Measurements from ENCODE around the gene SLC29A4. TPM values are rescaled to one million over a fixed set of nuclear protein-coding genes. Genes with fewer than 3 reads are reported as not detected.
"Not testable (repeated sequence)": the region's sequence is repeated elsewhere in the genome, so short reads cannot be mapped to it uniquely, and the experiment has no call there.

Gene SLC29A4
- total RNA-seq, 4 donors from 2014 or later = 1.7 to 5.4 (median 3.6) TPM

- Histone ChIP-seq H3K36me3 (no peaks in the 10 kb centered on the region), H3K4me3 (no peak overlapping the region), H3K27ac (no peak overlapping the region), H3K4me1 (no peaks in the 10 kb centered on the region), H3K27me3 (peaks cover 0 to 9% (median 6%) of the 10 kb centered on the region in 3 donors), H3K9me3 (no peaks in the 10 kb centered on the region)
- no peak for TF ChIP-seq POLR2A (IDR thresholded peaks at IDR 0.05)
- TF ChIP-seq CTCF (IDR thresholded peaks at IDR 0.05 in 4 of 5, conservative IDR thresholded peaks at IDR 0.05 in 1 of 5) = no peak
- ATAC-seq (no peak), DNase-seq (no peak)
- intact Hi-C loops (cut with DNase I; ENCODE audit: low total_unique reads) = no loop called here
- in situ Hi-C loops (cut with MboI; ENCODE audit: low sequenced_read_pairs in 4 of 4) = no loop called here
Measured at GRCh38 chr7:5286933-5287332, 4.2 kb downstream of the SLC29A4 start.

DNA sequence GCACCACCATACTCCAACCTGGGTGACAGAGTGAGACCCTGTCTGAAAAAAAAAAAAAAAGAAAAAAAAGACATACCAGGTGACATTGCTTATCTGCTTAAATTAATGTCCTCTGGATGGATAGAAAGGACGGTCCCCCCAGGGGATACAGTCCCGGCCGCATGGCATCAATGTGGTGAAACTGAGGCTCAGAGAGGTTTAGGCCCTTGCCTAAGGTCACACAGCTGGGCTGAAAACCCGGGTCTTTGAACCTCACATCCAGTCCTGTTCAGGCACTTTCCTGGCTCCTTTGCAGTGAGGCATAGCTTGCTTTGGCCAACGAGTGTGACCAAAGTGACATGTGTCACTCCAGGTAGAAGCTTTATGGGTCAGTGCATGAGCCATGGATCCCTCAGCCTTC, 4.6 kb downstream of the SLC29A4 start:
- H3K4me1 ChIP-seq; H3K4me3 ChIP-seq; ATAC-seq; H3K36me3 ChIP-seq; H3K27me3 ChIP-seq; H3K9me3 ChIP-seq; intact Hi-C loops (cut with DNase I; ENCODE audit: low total_unique reads); H3K27ac ChIP-seq; DNase-seq; in situ Hi-C loops (cut with MboI; ENCODE audit: low sequenced_read_pairs in 4 of 4): not testable (repeated sequence)

GRCh38 chr7:5287802-5288201, 5.1 kb downstream of the SLC29A4 start:
- Histone ChIP-seq H3K27me3 (peaks cover 0 to 9% (median 6%) of the 10 kb centered on the region in 3 donors), H3K9me3 (no peaks in the 10 kb centered on the region), H3K4me3 (no peak overlapping the region), H3K4me1 (no peaks in the 10 kb centered on the region), H3K27ac (no peak overlapping the region), H3K36me3 (no peaks in the 10 kb centered on the region)
- DNase-seq (no peak), ATAC-seq (no peak)
- intact Hi-C loops (cut with DNase I; ENCODE audit: low total_unique reads) (no loop called here), in situ Hi-C loops (cut with MboI; ENCODE audit: low sequenced_read_pairs in 4 of 4) (no loop called here)
- TF ChIP-seq POLR2A (IDR thresholded peaks at IDR 0.05) (no peak), CTCF (IDR thresholded peaks at IDR 0.05 in 4 of 5, conservative IDR thresholded peaks at IDR 0.05 in 1 of 5) (no peak)

- in situ Hi-C loops (cut with MboI; ENCODE audit: low sequenced_read_pairs in 4 of 4); H3K27me3 ChIP-seq: not testable (repeated sequence)
Measured at GRCh38 chr7:5288560-5288959, 5.8 kb downstream of the SLC29A4 start.

GRCh38 chr7:5289355-5289754, 6.6 kb downstream of the SLC29A4 start:
- ATAC-seq (no peak), DNase-seq (no peak)
- H3K27me3 ChIP-seq = peaks cover 0 to 3% (median 0%) of the 10 kb centered on the region in 3 donors
- no peaks in the 10 kb centered on the region for H3K36me3 ChIP-seq
- intact Hi-C loops (cut with DNase I; ENCODE audit: low total_unique reads) = no loop called here
- H3K4me3 ChIP-seq = no peak overlapping the region
- H3K4me1 ChIP-seq = no peaks in the 10 kb centered on the region
- H3K27ac ChIP-seq = no peak overlapping the region
- TF ChIP-seq CTCF (IDR thresholded peaks at IDR 0.05 in 4 of 5, conservative IDR thresholded peaks at IDR 0.05 in 1 of 5) = no peak
- TF ChIP-seq POLR2A (IDR thresholded peaks at IDR 0.05) = no peak
- no peaks in the 10 kb centered on the region for H3K9me3 ChIP-seq
- in situ Hi-C loops (cut with MboI; ENCODE audit: low sequenced_read_pairs in 4 of 4) = no loop called here

More at GRCh38 chr7:5288560-5288959, 5.8 kb downstream of the SLC29A4 start:
- DNase-seq; H3K27ac ChIP-seq; H3K4me1 ChIP-seq; intact Hi-C loops (cut with DNase I; ENCODE audit: low total_unique reads); H3K4me3 ChIP-seq; H3K9me3 ChIP-seq; ATAC-seq; H3K36me3 ChIP-seq: not testable (repeated sequence)

GRCh38 chr7:5291301-5291700, 8.6 kb downstream of the SLC29A4 start:
- no peak for TF ChIP-seq CTCF (IDR thresholded peaks at IDR 0.05 in 4 of 5, conservative IDR thresholded peaks at IDR 0.05 in 1 of 5)
- TF ChIP-seq POLR2A (IDR thresholded peaks at IDR 0.05) = no peak
- Histone ChIP-seq H3K4me3 (no peak overlapping the region), H3K4me1 (no peaks in the 10 kb centered on the region), H3K36me3 (no peaks in the 10 kb centered on the region), H3K9me3 (no peaks in the 10 kb centered on the region), H3K27me3 (peaks cover 0 to 3% (median 0%) of the 10 kb centered on the region in 3 donors), H3K27ac (no peak overlapping the region)
- DNase-seq = no peak
- intact Hi-C loops (cut with DNase I; ENCODE audit: low total_unique reads) = no loop called here
- no peak for ATAC-seq
- in situ Hi-C loops (cut with MboI; ENCODE audit: low sequenced_read_pairs in 4 of 4) = no loop called here

- H3K4me1 ChIP-seq; H3K27ac ChIP-seq; in situ Hi-C loops (cut with MboI; ENCODE audit: low sequenced_read_pairs in 4 of 4); H3K27me3 ChIP-seq; H3K36me3 ChIP-seq; H3K9me3 ChIP-seq; H3K4me3 ChIP-seq; ATAC-seq; DNase-seq; intact Hi-C loops (cut with DNase I; ENCODE audit: low total_unique reads): not testable (repeated sequence)
Measured at GRCh38 chr7:5291711-5292335, 9.1 kb downstream of the SLC29A4 start.

Measured in gastrocnemius medialis (tissue), 4 donors.